ENCODE data around the gene RNF168. TPM values are rescaled to one million over a fixed set of nuclear protein-coding genes. Genes with fewer than 3 reads are reported as not detected.
A peak's percentile ranks its signal among the peaks of the same experiment; 100 is the strongest.
"Not testable (repeated sequence)": the region's sequence is repeated elsewhere in the genome, so short reads cannot be mapped to it uniquely, and the experiment has no call there.

The RNF168 gene
- total and polyA plus RNA-seq, 2 of the 4 experiments (the other 2 are of a cell fraction), result 2.5 to 15.2 TPM

- Histone ChIP-seq H2AK9ac (replicated peaks; ENCODE audit: low read depth, low read length, poor library complexity) (no peak overlapping the region), H3K9me1 (ENCODE audit: insufficient read depth, low read length) (peaks cover 2% of the 10 kb centered on the region; the same call in 1 of the 2 replicates), H2AK5ac (ENCODE audit: low read depth, low read length) (no peak overlapping the region), H3K18ac (ENCODE audit: low read depth, low read length) (no peak overlapping the region), H3K4me3 (ENCODE audit: insufficient read depth, low read depth, low read length) (no peak overlapping the region), H3K79me1 (ENCODE audit: low read depth in 1 of 2, low read length in 2 of 2) (no peaks in the 10 kb centered on the region), H3K9ac (ENCODE audit: low read depth, low read length) (no peak overlapping the region), H3K23ac (ENCODE audit: low read depth, low read length) (no peak overlapping the region), H3K4me2 (ENCODE audit: low read depth, low read length) (no peak overlapping the region), H4K91ac (ENCODE audit: insufficient read depth, low read depth, low read length) (no peak overlapping the region), H3K9me3 (ENCODE audit: control insufficient read depth, insufficient read depth, low read length) (no peaks in the 10 kb centered on the region), H4K20me1 (ENCODE audit: insufficient read depth, low read length) (no peaks in the 10 kb centered on the region), H2BK20ac (ENCODE audit: low read depth, low read length) (no peak overlapping the region), H2BK120ac (ENCODE audit: low read depth, low read length) (no peak overlapping the region), H2BK15ac (ENCODE audit: low read depth, low read length) (no peak overlapping the region), H3K27ac (ENCODE audit: insufficient read depth, low read length) (no peak overlapping the region), H4K8ac (ENCODE audit: low read depth in 2 of 2, low read length in 2 of 2) (no peak overlapping the region), H3K56ac (ENCODE audit: extremely low read depth, insufficient read depth, low read length) (peak overlapping the region; percentile 17; the same call in 1 of the 2 replicates), H3K4ac (ENCODE audit: low read depth, low read length) (no peak overlapping the region), H3K27me3 (ENCODE audit: control insufficient read depth, insufficient read depth, low read length) (no peaks in the 10 kb centered on the region), H3K36me3 (ENCODE audit: control insufficient read depth, insufficient read depth, low read length) (no peaks in the 10 kb centered on the region), H3K4me1 (ENCODE audit: control insufficient read depth, insufficient read depth, low read length) (no peaks in the 10 kb centered on the region), H4K5ac (ENCODE audit: low read depth, low read length) (no peak overlapping the region), H2AFZ (replicated peaks; ENCODE audit: low read length, poor library complexity) (no peak overlapping the region), H3K14ac (replicated peaks; ENCODE audit: low read depth, low read length) (no peak overlapping the region), H2BK5ac (ENCODE audit: low read depth, low read length, poor library complexity, severe bottlenecking) (no peak overlapping the region)
- ChIA-PET POLR2A (ENCODE audit: unreplicated experiment) (no interaction called here), CTCF (interaction anchor here (0.6 kb wide), 1 partner anchor 628 kb away, joined by 5 read pairs; no protein-coding TSS in a partner anchor)
- WGBS, 2 experiments (ENCODE audit: extremely low coverage in 2 of 2, insufficient read length in 1 of 2), result no CpG with 5 or more reads among the region's 6 CpGs
- intact Hi-C loops (cut with micrococcal nuclease) (loop anchor here (5.0 kb wide), 1 partner anchor 37 kb away; no protein-coding TSS in a partner anchor), in situ Hi-C loops (cut with MboI; ENCODE audit: low sequenced_read_pairs) (no loop called here), dilution Hi-C loops (cut with HindIII; ENCODE audit: low sequenced_read_pairs, unreplicated experiment) (no loop called here)
- no peak for TF ChIP-seq CTCF (conservative IDR thresholded peaks at IDR 0.05; ENCODE audit: low read depth, low read length)
- peak; percentile 43 for DNase-seq
- no TSS peak for BruUV-seq (replicated peaks)
- no peak for ATAC-seq (ENCODE audit: low read depth)
Measured at GRCh38 chr3:196454935-196455334, 48.6 kb downstream of the RNF168 start.

GRCh38 chr3:196445391-196445790 is 58.2 kb downstream of the RNF168 start:
- H4K8ac ChIP-seq (ENCODE audit: low read depth in 2 of 2, low read length in 2 of 2); H3K9me3 ChIP-seq (ENCODE audit: control insufficient read depth, insufficient read depth, low read length); ATAC-seq (ENCODE audit: low read depth); H3K4ac ChIP-seq (ENCODE audit: low read depth, low read length); H2BK15ac ChIP-seq (ENCODE audit: low read depth, low read length); H3K4me1 ChIP-seq (ENCODE audit: control insufficient read depth, insufficient read depth, low read length); H3K9me1 ChIP-seq (ENCODE audit: insufficient read depth, low read length); CTCF ChIA-PET; in situ Hi-C loops (cut with MboI; ENCODE audit: low sequenced_read_pairs); H4K5ac ChIP-seq (ENCODE audit: low read depth, low read length); H3K79me1 ChIP-seq (ENCODE audit: low read depth in 1 of 2, low read length in 2 of 2); H3K27me3 ChIP-seq (ENCODE audit: control insufficient read depth, insufficient read depth, low read length); H4K20me1 ChIP-seq (ENCODE audit: insufficient read depth, low read length); intact Hi-C loops (cut with micrococcal nuclease); H2BK120ac ChIP-seq (ENCODE audit: low read depth, low read length); H3K27ac ChIP-seq (ENCODE audit: insufficient read depth, low read length); H3K4me2 ChIP-seq (ENCODE audit: low read depth, low read length); H3K14ac ChIP-seq (replicated peaks; ENCODE audit: low read depth, low read length); H3K36me3 ChIP-seq (ENCODE audit: control insufficient read depth, insufficient read depth, low read length); H2AK5ac ChIP-seq (ENCODE audit: low read depth, low read length); BruUV-seq (replicated peaks); H2AFZ ChIP-seq (replicated peaks; ENCODE audit: low read length, poor library complexity); DNase-seq; H3K9ac ChIP-seq (ENCODE audit: low read depth, low read length); H2BK5ac ChIP-seq (ENCODE audit: low read depth, low read length, poor library complexity, severe bottlenecking); H3K23ac ChIP-seq (ENCODE audit: low read depth, low read length); H2BK20ac ChIP-seq (ENCODE audit: low read depth, low read length); dilution Hi-C loops (cut with HindIII; ENCODE audit: low sequenced_read_pairs, unreplicated experiment); H4K91ac ChIP-seq (ENCODE audit: insufficient read depth, low read depth, low read length); H3K56ac ChIP-seq (ENCODE audit: extremely low read depth, insufficient read depth, low read length); H2AK9ac ChIP-seq (replicated peaks; ENCODE audit: low read depth, low read length, poor library complexity); POLR2A ChIA-PET (ENCODE audit: unreplicated experiment); H3K18ac ChIP-seq (ENCODE audit: low read depth, low read length); H3K4me3 ChIP-seq (ENCODE audit: insufficient read depth, low read depth, low read length): not testable (repeated sequence)
- 100% methylated on average over 3 of the region's 7 CpGs; no CpG with 5 or more reads in 1 of the 2 experiments for WGBS, 2 experiments (ENCODE audit: extremely low coverage in 2 of 2, insufficient read length in 1 of 2)

All from IMR-90 (cell line).